Lower leg skin (tissue), 4 donors: Measurements from ENCODE around the gene KRTAP10-11. TPM values are rescaled to one million over a fixed set of nuclear protein-coding genes. Genes with fewer than 3 reads are reported as not detected.
"Not testable (repeated sequence)": the region's sequence is repeated elsewhere in the genome, so short reads cannot be mapped to it uniquely, and the experiment has no call there.

Source experiments
- DNase-seq, 2 donors: peaks; one replicate each; pipeline ENCODE4 v3.0.0-alpha.2; 2019; ENCODE audit warnings: low spot score in 2 of 2
- H3K4me3 ChIP-seq: fragments of 200-600 bp; sonication (generic); 2 replicates; pipeline ENCODE4 v1.5.1; 2017; ENCODE audit warnings: mild to moderate bottlenecking, low read depth; ENCODE audit not compliant: poor library complexity, severe bottlenecking
- POLR2A ChIP-seq, 2 donors: fragments of 450-650 bp; IDR thresholded peaks; one replicate each; pipeline ENCODE4 v1.6.1; 2016 to 2017; ENCODE audit warnings: antibody characterized with exemption in 2 of 2, mild to moderate bottlenecking in 1 of 2, moderate library complexity in 1 of 2
- WGBS, 2 donors: methylation state at CpG; one replicate each; pipeline ENCODE4 v1.1.5; 2018; 5-methylcytosine and 5-hydroxymethylcytosine counted together
- intact Hi-C: fragments of 100-400 bp; cut with DNase I; formaldehyde crosslinking; loops from one replicate; pipeline ENCODE4 v1.15.0; 2023; ENCODE audit warnings: low total_unique reads
- total RNA-seq, 4 donors: library from RNA; depleted of rRNA; stranded (reverse); fragments of >200 nt; gene quantifications; one replicate each; pipeline ENCODE4 v1.1.0, GENCODE V29; 2016
- TF ChIP-seq, protein P1 (sequence below), 3 donors: fragments of 450-650 bp; IDR thresholded peaks; one replicate each; pipeline ENCODE4 v1.5.1; 2016; ENCODE audit warnings: antibody characterized with exemption in 3 of 3, mild to moderate bottlenecking in 3 of 3, moderate library complexity in 2 of 3

KRTAP10-11 gene
- total RNA-seq, 4 donors from 2014 or later = 6.5 TPM; not detected in 3

DNA sequence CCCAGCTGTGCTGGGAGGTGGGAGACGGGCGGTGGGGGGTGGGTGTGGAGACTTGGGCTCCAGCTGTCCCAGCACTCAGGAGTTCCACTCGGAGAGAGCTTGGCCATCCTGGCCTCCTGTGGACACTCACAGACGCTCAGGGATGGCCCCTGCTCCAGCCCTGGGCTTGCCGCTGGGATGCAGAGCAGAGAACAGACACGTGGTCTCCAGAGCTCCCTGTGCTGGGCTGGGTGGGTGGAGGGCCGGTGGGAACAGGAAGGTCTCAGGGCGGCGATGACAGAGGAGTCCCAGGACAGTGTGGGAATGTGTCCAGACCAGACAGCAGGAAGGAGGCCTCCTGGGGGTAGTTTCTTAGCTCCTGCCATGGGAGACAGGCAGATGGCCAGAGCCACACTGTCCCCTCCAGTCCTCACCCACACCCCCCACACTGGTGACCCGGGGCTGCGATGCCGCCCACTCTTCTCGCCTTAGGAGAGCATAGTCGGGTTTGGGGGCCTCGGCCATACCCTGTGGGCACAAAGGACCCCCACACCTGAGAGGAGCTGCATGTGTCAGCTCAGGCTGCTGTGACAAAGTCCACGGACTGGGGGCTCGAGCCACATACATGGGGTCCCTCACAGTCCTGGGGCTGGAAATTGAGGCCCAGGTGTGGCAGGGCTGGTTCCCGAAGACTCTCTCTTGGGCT lies 17.4 kb upstream of the KRTAP10-11 start:
- DNase-seq = no peak
- no peak overlapping the region for H3K4me3 ChIP-seq
- intact Hi-C loops = no loop called here
- 60 to 66% methylated on average over 10 to 15 of the region's 18 CpGs for WGBS, 2 donors
- no peak for TF ChIP-seq POLR2A (IDR thresholded peaks at IDR 0.05)
- TF ChIP-seq, protein P1, sequence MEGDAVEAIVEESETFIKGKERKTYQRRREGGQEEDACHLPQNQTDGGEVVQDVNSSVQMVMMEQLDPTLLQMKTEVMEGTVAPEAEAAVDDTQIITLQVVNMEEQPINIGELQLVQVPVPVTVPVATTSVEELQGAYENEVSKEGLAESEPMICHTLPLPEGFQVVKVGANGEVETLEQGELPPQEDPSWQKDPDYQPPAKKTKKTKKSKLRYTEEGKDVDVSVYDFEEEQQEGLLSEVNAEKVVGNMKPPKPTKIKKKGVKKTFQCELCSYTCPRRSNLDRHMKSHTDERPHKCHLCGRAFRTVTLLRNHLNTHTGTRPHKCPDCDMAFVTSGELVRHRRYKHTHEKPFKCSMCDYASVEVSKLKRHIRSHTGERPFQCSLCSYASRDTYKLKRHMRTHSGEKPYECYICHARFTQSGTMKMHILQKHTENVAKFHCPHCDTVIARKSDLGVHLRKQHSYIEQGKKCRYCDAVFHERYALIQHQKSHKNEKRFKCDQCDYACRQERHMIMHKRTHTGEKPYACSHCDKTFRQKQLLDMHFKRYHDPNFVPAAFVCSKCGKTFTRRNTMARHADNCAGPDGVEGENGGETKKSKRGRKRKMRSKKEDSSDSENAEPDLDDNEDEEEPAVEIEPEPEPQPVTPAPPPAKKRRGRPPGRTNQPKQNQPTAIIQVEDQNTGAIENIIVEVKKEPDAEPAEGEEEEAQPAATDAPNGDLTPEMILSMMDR (IDR thresholded peaks at IDR 0.05) = no peak

GRCh38 chr21:44630440-44630839 lies 15.8 kb upstream of the KRTAP10-11 start:
- TF ChIP-seq, protein P1 (IDR thresholded peaks at IDR 0.05) = no peak
- TF ChIP-seq POLR2A (IDR thresholded peaks at IDR 0.05) = no peak
- intact Hi-C loops = no loop called here
- WGBS, 2 donors = 67 to 73% methylated on average over 2 of the region's 2 CpGs
- no peak for DNase-seq
- H3K4me3 ChIP-seq = no peak overlapping the region

DNA sequence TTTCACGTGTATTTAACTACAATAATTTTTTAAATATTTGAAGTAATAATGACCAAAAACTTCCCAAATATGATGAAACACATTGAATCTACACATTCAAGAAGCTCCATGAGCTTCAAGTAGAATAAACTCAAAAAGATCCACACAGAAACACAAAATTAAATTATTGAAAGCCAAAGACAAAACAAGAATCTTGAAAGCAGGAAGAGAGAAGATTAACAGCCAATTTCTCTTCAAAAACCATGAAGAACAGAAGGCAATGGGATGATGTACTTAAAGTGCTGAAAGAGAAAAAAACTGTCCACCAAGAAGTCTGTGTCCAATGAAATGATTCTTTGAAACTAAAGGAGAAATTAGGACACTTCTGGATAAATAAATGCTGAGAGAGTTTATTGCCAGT lies 14.1 kb upstream of the KRTAP10-11 start:
- no peak for DNase-seq
- WGBS, 2 donors = 89 to 92% methylated on average over 1 of the region's 1 CpG
- no peak overlapping the region for H3K4me3 ChIP-seq
- no peak for TF ChIP-seq POLR2A (IDR thresholded peaks at IDR 0.05)
- TF ChIP-seq, protein P1 (IDR thresholded peaks at IDR 0.05) = no peak
- intact Hi-C loops = no loop called here

- 87 to 88% methylated on average over 15 of the region's 15 CpGs for WGBS, 2 donors
- intact Hi-C loops = no loop called here
- DNase-seq = peak in 1 of 2 donors; percentile 78
- no peak for TF ChIP-seq POLR2A (IDR thresholded peaks at IDR 0.05)
- TF ChIP-seq, protein P1 (IDR thresholded peaks at IDR 0.05) = no peak
- no peak overlapping the region for H3K4me3 ChIP-seq
Observed at GRCh38 chr21:44636209-44637017, 9.8 kb upstream of the KRTAP10-11 start.

DNA sequence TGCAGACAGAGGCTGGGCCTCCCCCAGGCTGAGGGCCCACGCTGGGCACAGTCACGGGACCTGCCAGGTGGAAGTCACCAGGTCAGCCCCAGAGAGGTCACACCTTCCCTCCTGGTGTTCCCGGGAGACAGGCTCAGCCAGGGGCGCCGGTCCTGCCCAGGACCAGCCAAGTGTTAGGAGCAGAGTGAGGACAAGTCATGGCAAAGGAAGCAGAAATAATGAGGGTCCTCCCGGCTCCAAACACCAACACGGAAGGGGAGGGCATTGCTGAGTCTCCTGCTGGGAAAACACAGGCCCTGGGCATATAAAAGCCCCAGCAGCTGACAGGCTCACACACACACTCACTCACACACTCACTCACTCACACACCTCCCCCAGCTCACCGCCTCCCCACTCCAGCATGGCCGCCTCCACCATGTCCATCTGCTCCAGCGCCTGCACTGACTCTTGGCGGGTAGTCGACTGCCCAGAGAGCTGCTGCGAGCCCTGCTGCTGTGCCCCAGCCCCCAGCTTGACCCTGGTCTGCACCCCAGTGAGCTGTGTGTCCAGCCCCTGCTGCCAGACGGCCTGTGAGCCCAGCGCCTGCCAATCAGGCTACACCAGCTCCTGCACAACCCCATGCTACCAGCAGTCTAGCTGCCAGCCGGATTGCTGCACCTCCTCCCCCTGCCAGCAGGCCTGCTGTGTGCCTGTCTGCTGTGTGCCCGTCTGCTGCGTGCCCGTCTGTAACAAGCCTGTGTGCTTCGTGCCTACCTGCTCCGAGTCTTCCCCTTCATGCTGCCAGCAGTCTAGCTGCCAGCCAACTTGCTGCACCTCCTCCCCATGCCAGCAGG lies 9.0 kb upstream of the KRTAP10-11 start, which contains the start of gene KRTAP10-10:
Gene KRTAP10-10 (plus strand): TSS at position 339 of the 833 bp plus-strand sequence. CDS start 62 bp downstream, at position 401.
- intact Hi-C loops = no loop called here
- 53 to 56% methylated on average over 21 of the region's 21 CpGs for WGBS, 2 donors
- peak in 1 of 2 donors; percentile 68 for DNase-seq
- TF ChIP-seq POLR2A (IDR thresholded peaks at IDR 0.05) = no peak
- TF ChIP-seq, protein P1 (IDR thresholded peaks at IDR 0.05) = no peak
- no peak within 1 kb of the TSS for H3K4me3 ChIP-seq

- 73 to 75% methylated on average over 11 of the region's 12 CpGs for WGBS, 2 donors
- H3K4me3 ChIP-seq, intact Hi-C loops: not testable (repeated sequence)
- DNase-seq = peak in 1 of 2 donors; percentile 54
Observed at GRCh38 chr21:44637851-44638348, 8.3 kb upstream of the KRTAP10-11 start.

- H3K4me3 ChIP-seq, DNase-seq, intact Hi-C loops: not testable (repeated sequence)
- 86 to 89% methylated on average over 15 to 17 of the region's 21 CpGs for WGBS, 2 donors
Observed at GRCh38 chr21:44638506-44639330, 7.5 kb upstream of the KRTAP10-11 start.
